ENCODE results near the gene TMEM220. TPM values are rescaled to one million over a fixed set of nuclear protein-coding genes. Genes with fewer than 3 reads are reported as not detected.

TMEM220 gene
- total RNA-seq, 1 donor from 2014 or later: 2.7 TPM

Other genes starting within 250 kb of the TMEM220 start
- not detected in 2 replicates for gene MYH1, start 211.5 kb downstream of the TMEM220 start, total RNA-seq
- gene MYH2, start 180.4 kb downstream of the TMEM220 start, total RNA-seq: not detected in 2 replicates
- 0.34 and 0.51 TPM in 2 replicates for gene MYH3, start 72.7 kb downstream of the TMEM220 start, total RNA-seq
- 28.2 and 36.1 TPM in 2 replicates for gene SCO1, start 32.5 kb downstream of the TMEM220 start, total RNA-seq
- gene ADPRM, start 32.4 kb downstream of the TMEM220 start, total RNA-seq: 8.9 and 9.7 TPM in 2 replicates
- not detected in 2 replicates for gene TMEM238L, start 74.1 kb upstream of the TMEM220 start, total RNA-seq
- gene PIRT, start 108.1 kb upstream of the TMEM220 start, total RNA-seq: not detected in 2 replicates

Measured in dermis blood vessel endothelial cell (primary cell).